AG08395 (cell line): ENCODE results near the gene PCDH12.

ENCODE experiments used
- DNase-seq: peaks from one replicate; pipeline ENCODE4 v3.0.0; 2012; ENCODE audit warnings: mixed read lengths, low spot score

Gene PCDH12

GRCh38 chr5:141958113-141958512 lies at the start of gene PCDH12:
PCDH12 (minus strand) TSS chr5:141958202; CDS start chr5:141957851, 351 bp downstream.
- DNase-seq = peak; percentile 27

- no peak for DNase-seq
Observed at GRCh38 chr5:142007237-142007544, 49.2 kb upstream of the PCDH12 start.

GRCh38 chr5:142006363-142007236 lies 48.6 kb upstream of the PCDH12 start:
- no peak for DNase-seq

- no peak for DNase-seq
Observed at GRCh38 chr5:142003266-142003800, 45.3 kb upstream of the PCDH12 start.

GRCh38 chr5:142000704-142001484 lies 42.9 kb upstream of the PCDH12 start:
- DNase-seq = no peak

GRCh38 chr5:142000173-142000572 lies 42.2 kb upstream of the PCDH12 start:
- no peak for DNase-seq

- DNase-seq = no peak
Observed at GRCh38 chr5:141997358-141997960, 39.5 kb upstream of the PCDH12 start.

- no peak for DNase-seq
Observed at GRCh38 chr5:141995656-141996055, 37.7 kb upstream of the PCDH12 start.

GRCh38 chr5:141994511-141995136 lies 36.6 kb upstream of the PCDH12 start:
- no peak for DNase-seq

- peak; percentile 61 for DNase-seq
Observed at GRCh38 chr5:141992349-141992963, 34.5 kb upstream of the PCDH12 start.

- no peak for DNase-seq
Observed at GRCh38 chr5:141989720-141990119, 31.7 kb upstream of the PCDH12 start.

- DNase-seq = no peak
Observed at GRCh38 chr5:141986072-141986471, 28.1 kb upstream of the PCDH12 start.

- DNase-seq = no peak
Observed at GRCh38 chr5:141982626-141983025, 24.6 kb upstream of the PCDH12 start.

GRCh38 chr5:141978389-141978788 lies 20.4 kb upstream of the PCDH12 start:
- no peak for DNase-seq

GRCh38 chr5:141976176-141976575 lies 18.2 kb upstream of the PCDH12 start:
- no peak for DNase-seq

GRCh38 chr5:141973871-141974595 lies 16.0 kb upstream of the PCDH12 start:
- DNase-seq = no peak

- DNase-seq = peak; percentile 47
Observed at GRCh38 chr5:141969783-141970771, 12.1 kb upstream of the PCDH12 start.

- peak; percentile 98 for DNase-seq
Observed at GRCh38 chr5:141968914-141969608, 11.1 kb upstream of the PCDH12 start, which contains the start of gene RNF14. RNF14 (plus strand) TSS chr5:141969105; CDS start chr5:141973589, 4,484 bp downstream.

GRCh38 chr5:141966963-141967333 lies 8.9 kb upstream of the PCDH12 start:
- DNase-seq = no peak
